ENCODE results near the gene GTPBP10.

- TF ChIP-seq, protein P1, sequence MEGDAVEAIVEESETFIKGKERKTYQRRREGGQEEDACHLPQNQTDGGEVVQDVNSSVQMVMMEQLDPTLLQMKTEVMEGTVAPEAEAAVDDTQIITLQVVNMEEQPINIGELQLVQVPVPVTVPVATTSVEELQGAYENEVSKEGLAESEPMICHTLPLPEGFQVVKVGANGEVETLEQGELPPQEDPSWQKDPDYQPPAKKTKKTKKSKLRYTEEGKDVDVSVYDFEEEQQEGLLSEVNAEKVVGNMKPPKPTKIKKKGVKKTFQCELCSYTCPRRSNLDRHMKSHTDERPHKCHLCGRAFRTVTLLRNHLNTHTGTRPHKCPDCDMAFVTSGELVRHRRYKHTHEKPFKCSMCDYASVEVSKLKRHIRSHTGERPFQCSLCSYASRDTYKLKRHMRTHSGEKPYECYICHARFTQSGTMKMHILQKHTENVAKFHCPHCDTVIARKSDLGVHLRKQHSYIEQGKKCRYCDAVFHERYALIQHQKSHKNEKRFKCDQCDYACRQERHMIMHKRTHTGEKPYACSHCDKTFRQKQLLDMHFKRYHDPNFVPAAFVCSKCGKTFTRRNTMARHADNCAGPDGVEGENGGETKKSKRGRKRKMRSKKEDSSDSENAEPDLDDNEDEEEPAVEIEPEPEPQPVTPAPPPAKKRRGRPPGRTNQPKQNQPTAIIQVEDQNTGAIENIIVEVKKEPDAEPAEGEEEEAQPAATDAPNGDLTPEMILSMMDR (IDR thresholded peaks at IDR 0.05; ENCODE audit: insufficient read depth, low read length) = no peak
- TF ChIP-seq POLR2AphosphoS5 (IDR thresholded peaks at IDR 0.05; ENCODE audit: low read depth) (no peak), REST (IDR thresholded peaks at IDR 0.05; ENCODE audit: insufficient replicate concordance, low read depth) (no peak)
These were observed 45.0 kb downstream of the GTPBP10 start for GRCh38 chr7:90391488-90391887.
